OCI-LY7 (cell line): Measurements from ENCODE around the gene SLC26A11.

Source experiments
- EZH2phosphoT487 ChIP-seq: fragments of 200-600 bp; sonication (generic); IDR thresholded peaks from 2 replicates; pipeline ENCODE4 v1.6.1; 2018; ENCODE audit warnings: low read depth, borderline replicate concordance, mild to moderate bottlenecking, mixed run types, antibody characterized with exemption, low read length, moderate library complexity, mixed read lengths
- TF ChIP-seq, protein P1 (sequence below): fragments of 200-600 bp; sonication (generic); conservative IDR thresholded peaks from 2 replicates; pipeline ENCODE4 v1.5.1; 2014; ENCODE audit warnings: mild to moderate bottlenecking, antibody characterized with exemption, low read length, moderate library complexity, mixed read lengths

DNA sequence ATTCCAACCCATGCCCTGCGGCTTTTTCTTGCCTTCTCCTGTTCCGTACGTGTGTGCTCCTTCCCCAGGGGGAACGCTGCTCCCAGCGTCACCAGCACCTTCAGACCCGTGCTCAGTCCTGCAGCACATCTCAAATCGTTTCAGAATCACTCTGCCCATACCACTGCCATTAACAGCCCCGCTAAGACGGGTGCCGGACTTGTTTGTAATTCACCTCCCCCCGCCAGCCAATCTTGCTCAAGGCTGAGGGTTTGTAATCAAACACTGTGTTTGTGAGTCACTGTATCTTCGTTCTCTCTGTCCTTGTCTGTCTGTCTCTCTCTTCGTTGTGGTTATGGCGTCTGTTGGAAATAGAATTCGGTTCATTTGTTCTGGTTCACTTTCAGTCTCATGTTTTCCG lies 33.1 kb upstream of the SLC26A11 start:
- TF ChIP-seq, protein P1, sequence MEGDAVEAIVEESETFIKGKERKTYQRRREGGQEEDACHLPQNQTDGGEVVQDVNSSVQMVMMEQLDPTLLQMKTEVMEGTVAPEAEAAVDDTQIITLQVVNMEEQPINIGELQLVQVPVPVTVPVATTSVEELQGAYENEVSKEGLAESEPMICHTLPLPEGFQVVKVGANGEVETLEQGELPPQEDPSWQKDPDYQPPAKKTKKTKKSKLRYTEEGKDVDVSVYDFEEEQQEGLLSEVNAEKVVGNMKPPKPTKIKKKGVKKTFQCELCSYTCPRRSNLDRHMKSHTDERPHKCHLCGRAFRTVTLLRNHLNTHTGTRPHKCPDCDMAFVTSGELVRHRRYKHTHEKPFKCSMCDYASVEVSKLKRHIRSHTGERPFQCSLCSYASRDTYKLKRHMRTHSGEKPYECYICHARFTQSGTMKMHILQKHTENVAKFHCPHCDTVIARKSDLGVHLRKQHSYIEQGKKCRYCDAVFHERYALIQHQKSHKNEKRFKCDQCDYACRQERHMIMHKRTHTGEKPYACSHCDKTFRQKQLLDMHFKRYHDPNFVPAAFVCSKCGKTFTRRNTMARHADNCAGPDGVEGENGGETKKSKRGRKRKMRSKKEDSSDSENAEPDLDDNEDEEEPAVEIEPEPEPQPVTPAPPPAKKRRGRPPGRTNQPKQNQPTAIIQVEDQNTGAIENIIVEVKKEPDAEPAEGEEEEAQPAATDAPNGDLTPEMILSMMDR, result no peak
- TF ChIP-seq EZH2phosphoT487, result no peak
